HUES48 (cell line): ENCODE results near the gene ARHGEF26.

ENCODE experiments used
- H3K27ac ChIP-seq: one replicate; pipeline ENCODE4 v1.7.0; 2013; ENCODE audit warnings: low read depth, low read length, inconsistent platforms
- H3K27me3 ChIP-seq: 2 replicates; pipeline ENCODE4 v1.6.1; 2013; ENCODE audit warnings: mild to moderate bottlenecking, low read length; ENCODE audit not compliant: control insufficient read depth, insufficient read depth
- H3K36me3 ChIP-seq: 2 replicates; pipeline ENCODE4 v1.6.1; 2013; ENCODE audit warnings: low read length; ENCODE audit not compliant: control insufficient read depth, insufficient read depth
- H3K4me1 ChIP-seq: 2 replicates; pipeline ENCODE4 v1.6.1; 2013; ENCODE audit warnings: mild to moderate bottlenecking, low read length; ENCODE audit not compliant: control insufficient read depth, insufficient read depth
- H3K4me3 ChIP-seq: 2 replicates; pipeline ENCODE4 v1.5.1; 2013; ENCODE audit warnings: mild to moderate bottlenecking, low read depth, low read length
- H3K9ac ChIP-seq: 2 replicates; pipeline ENCODE4 v1.6.1; 2013; ENCODE audit warnings: mild to moderate bottlenecking, low read depth, low read length, moderate library complexity
- H3K9me3 ChIP-seq: 2 replicates; pipeline ENCODE4 v1.6.1; 2013; ENCODE audit warnings: low read length; ENCODE audit not compliant: control insufficient read depth, insufficient read depth

Gene ARHGEF26

GRCh38 chr3:154251610-154252009 is 130.4 kb downstream of the ARHGEF26 start:
- Histone ChIP-seq H3K9ac (no peak overlapping the region), H3K27ac (no peak overlapping the region), H3K4me3 (no peak overlapping the region), H3K4me1 (peaks cover 13% of the 10 kb centered on the region), H3K27me3 (no peaks in the 10 kb centered on the region), H3K36me3 (peaks cover 35% of the 10 kb centered on the region), H3K9me3 (no peaks in the 10 kb centered on the region)

- Histone ChIP-seq H3K9ac (no peak overlapping the region), H3K4me1 (peaks cover 8% of the 10 kb centered on the region), H3K27me3 (no peaks in the 10 kb centered on the region), H3K9me3 (no peaks in the 10 kb centered on the region), H3K27ac (no peak overlapping the region), H3K4me3 (no peak overlapping the region), H3K36me3 (peaks cover 47% of the 10 kb centered on the region)
These were observed 131.8 kb downstream of the ARHGEF26 start for GRCh38 chr3:154252759-154253638.

DNA sequence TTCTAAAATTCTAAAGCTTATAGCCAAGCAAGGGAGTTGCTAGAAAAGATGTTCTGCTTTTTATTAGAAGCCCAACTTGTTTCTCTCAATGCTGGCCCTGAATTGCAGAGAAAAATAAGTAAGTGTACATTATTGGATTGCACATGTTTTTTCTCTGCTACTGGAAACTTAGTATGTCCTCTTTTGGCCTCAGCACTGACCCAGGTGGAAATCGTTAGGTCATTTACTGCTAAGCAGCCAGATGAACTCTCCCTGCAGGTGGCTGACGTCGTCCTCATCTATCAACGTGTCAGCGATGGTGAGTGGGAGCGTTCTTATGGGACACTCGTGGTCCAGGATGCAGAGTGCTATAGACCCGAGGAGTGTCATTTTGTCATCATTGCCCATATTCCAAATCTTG is 133.3 kb downstream of the ARHGEF26 start:
- Histone ChIP-seq H3K27ac (no peak overlapping the region), H3K4me1 (peaks cover 5% of the 10 kb centered on the region; the same call in 1 of the 2 replicates), H3K36me3 (peaks cover 62% of the 10 kb centered on the region), H3K4me3 (no peak overlapping the region), H3K27me3 (no peaks in the 10 kb centered on the region), H3K9ac (no peak overlapping the region), H3K9me3 (no peaks in the 10 kb centered on the region)

DNA sequence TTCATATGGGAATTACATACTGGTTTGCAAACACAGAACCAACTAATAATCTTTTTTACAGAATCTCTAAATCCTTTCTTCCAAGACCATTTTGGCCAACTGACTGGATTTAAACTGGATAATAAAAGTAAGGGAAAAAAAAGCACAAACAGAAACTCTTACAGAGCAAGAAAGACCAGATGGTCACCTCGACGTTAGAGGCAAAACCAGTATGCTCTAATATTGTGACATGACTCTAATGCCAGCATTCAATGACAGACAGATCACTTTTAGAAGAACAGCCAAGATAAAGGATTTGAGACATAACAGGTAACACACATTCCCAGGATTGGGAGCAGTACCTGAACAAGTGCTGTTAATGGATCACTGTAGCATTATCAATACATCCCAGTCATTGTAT is 152.2 kb downstream of the ARHGEF26 start:
- peaks cover 92% of the 10 kb centered on the region for H3K36me3 ChIP-seq
- no peak overlapping the region for H3K9ac ChIP-seq

DNA sequence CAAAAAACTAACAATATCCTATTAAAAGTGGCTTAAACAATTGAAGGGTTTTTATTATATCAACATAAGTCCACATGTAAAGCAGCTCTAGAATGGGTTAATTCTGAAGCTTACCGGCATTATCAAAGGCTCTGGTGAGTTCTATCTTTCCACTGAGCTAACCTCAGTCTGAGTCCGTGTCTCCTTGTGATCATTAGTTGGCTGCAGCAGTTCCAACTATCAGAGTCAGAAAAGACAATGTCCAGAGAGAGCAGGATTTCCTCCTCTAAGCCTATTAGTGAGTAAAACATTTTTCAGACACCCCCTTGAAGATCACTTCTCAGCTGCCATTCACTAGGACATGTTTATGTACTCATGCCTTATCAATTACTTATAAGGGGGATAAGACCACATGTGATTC is 153.2 kb downstream of the ARHGEF26 start:
- no peak overlapping the region for H3K9ac ChIP-seq
- no peak overlapping the region for H3K4me3 ChIP-seq
- H3K36me3 ChIP-seq, result peaks cover 97% of the 10 kb centered on the region

More for the DNA sequence above, 152.2 kb downstream of the ARHGEF26 start:
- Histone ChIP-seq H3K27me3 (no peaks in the 10 kb centered on the region), H3K9me3 (0 out of 2 replicates have a peak, but pooled peaks cover 3% of the 10 kb centered on the region), H3K4me3 (no peak overlapping the region), H3K4me1 (no peaks in the 10 kb centered on the region), H3K27ac (no peak overlapping the region)

DNA sequence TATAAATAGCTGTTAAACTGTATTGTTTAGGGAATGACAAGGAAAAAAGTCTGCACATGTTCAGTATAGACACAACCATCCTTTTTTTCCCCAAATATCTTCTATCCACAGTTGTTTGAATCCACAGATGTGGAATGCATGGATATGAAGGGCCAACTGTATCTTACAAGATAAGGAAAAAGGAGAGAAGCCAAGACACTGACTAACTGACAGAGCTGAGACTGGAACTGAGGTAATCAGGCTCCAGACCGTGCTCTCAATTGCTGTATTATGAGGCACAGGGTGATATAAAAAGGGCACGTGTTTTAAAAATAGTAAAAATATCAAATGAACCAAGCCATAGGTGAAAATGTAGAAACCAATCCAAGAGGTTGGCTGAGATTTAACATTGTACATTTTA is 154.1 kb downstream of the ARHGEF26 start:
- Histone ChIP-seq H3K4me3 (no peak overlapping the region), H3K9ac (no peak overlapping the region), H3K9me3 (no peaks in the 10 kb centered on the region), H3K27me3 (no peaks in the 10 kb centered on the region), H3K27ac (no peak overlapping the region), H3K4me1 (no peaks in the 10 kb centered on the region), H3K36me3 (peaks cover 97% of the 10 kb centered on the region)

More for the DNA sequence above, 153.2 kb downstream of the ARHGEF26 start:
- no peaks in the 10 kb centered on the region for H3K27me3 ChIP-seq
- H3K9me3 ChIP-seq, result 0 out of 2 replicates have a peak, but pooled peaks cover under 1% of the 10 kb centered on the region
- H3K4me1 ChIP-seq, result no peaks in the 10 kb centered on the region
- H3K27ac ChIP-seq, result no peak overlapping the region

DNA sequence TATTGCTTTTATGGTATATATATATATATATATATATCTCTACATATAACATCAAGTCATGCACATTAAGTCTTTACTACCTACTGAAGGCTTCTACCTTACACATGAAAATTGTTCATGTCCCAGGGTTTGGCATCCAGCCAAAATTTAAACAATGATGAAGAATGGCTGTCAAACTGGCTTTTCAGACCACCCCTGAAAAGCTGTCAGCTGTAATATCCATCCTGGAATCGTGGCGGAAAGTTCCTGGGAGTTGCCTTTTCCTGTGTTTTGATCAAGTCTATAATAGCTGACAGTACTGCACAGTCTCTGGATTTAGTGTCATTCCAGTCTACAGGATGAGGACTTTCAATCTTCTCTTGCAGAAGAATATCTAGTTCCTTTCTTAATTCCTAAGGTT is 154.8 kb downstream of the ARHGEF26 start:
- Histone ChIP-seq H3K36me3 (peaks cover 98% of the 10 kb centered on the region), H3K9me3 (no peaks in the 10 kb centered on the region)

DNA sequence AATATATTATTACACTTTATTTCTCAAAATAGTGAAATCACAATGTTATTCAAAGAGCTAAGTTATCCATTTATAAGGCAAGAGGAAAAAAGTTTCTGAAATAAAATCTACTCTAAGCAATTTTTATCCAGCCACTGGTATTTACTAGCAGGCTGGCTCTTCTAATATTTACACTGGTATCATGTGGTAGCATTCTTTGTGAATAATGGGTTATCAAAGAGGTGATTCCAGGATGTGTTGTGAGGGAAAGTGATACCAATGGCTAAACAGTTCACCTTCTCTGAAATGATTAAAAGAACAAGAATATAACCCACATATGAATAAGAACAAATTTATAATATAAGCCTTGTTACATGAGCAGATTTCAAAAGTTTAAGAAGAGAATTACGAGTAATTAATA is 159.0 kb downstream of the ARHGEF26 start:
- H3K36me3 ChIP-seq, result peaks cover 100% of the 10 kb centered on the region
- H3K27ac ChIP-seq, result no peak overlapping the region

More for the DNA sequence above, 154.8 kb downstream of the ARHGEF26 start:
- H3K4me1 ChIP-seq, result no peaks in the 10 kb centered on the region
- no peaks in the 10 kb centered on the region for H3K27me3 ChIP-seq
- no peak overlapping the region for H3K27ac ChIP-seq
- H3K4me3 ChIP-seq, result no peak overlapping the region
- H3K9ac ChIP-seq, result no peak overlapping the region

GRCh38 chr3:154285221-154285620 is 164.0 kb downstream of the ARHGEF26 start:
- H3K27me3 ChIP-seq, result no peaks in the 10 kb centered on the region
- peaks cover 100% of the 10 kb centered on the region for H3K36me3 ChIP-seq
- H3K4me3 ChIP-seq, result no peak overlapping the region
- H3K4me1 ChIP-seq, result no peaks in the 10 kb centered on the region
- no peak overlapping the region for H3K9ac ChIP-seq
- H3K27ac ChIP-seq, result no peak overlapping the region
- no peaks in the 10 kb centered on the region for H3K9me3 ChIP-seq

More for the DNA sequence above, 159.0 kb downstream of the ARHGEF26 start:
- no peak overlapping the region for H3K9ac ChIP-seq
- no peaks in the 10 kb centered on the region for H3K9me3 ChIP-seq
- H3K4me1 ChIP-seq, result no peaks in the 10 kb centered on the region
- H3K4me3 ChIP-seq, result no peak overlapping the region
- no peaks in the 10 kb centered on the region for H3K27me3 ChIP-seq

GRCh38 chr3:154290187-154290586 is 169.0 kb downstream of the ARHGEF26 start:
- Histone ChIP-seq H3K9ac (no peak overlapping the region), H3K27ac (no peak overlapping the region), H3K4me3 (no peak overlapping the region), H3K36me3 (peaks cover 97% of the 10 kb centered on the region), H3K4me1 (no peaks in the 10 kb centered on the region), H3K27me3 (no peaks in the 10 kb centered on the region), H3K9me3 (no peaks in the 10 kb centered on the region)

- Histone ChIP-seq H3K9me3 (no peaks in the 10 kb centered on the region), H3K27me3 (no peaks in the 10 kb centered on the region), H3K4me1 (no peaks in the 10 kb centered on the region), H3K4me3 (no peak overlapping the region), H3K27ac (no peak overlapping the region), H3K36me3 (peaks cover 92% of the 10 kb centered on the region), H3K9ac (no peak overlapping the region)
These were observed 172.8 kb downstream of the ARHGEF26 start for GRCh38 chr3:154294016-154294415.
